HUES64 (cell line): ENCODE results near the gene PGP.
A peak's percentile ranks its signal among the peaks of the same experiment; 100 is the strongest.

Source experiments
- H3K27ac ChIP-seq: 2 replicates; pipeline ENCODE4 v1.7.0; 2013; ENCODE audit warnings: low read depth, low read length, inconsistent platforms
- H3K27me3 ChIP-seq: 2 replicates; pipeline ENCODE4 v1.6.1; 2013; ENCODE audit warnings: mild to moderate bottlenecking, low read length; ENCODE audit not compliant: insufficient read depth
- H3K36me3 ChIP-seq: 2 replicates; pipeline ENCODE4 v1.6.1; 2013; ENCODE audit warnings: mild to moderate bottlenecking, low read length; ENCODE audit not compliant: insufficient read depth
- H3K4me1 ChIP-seq: 2 replicates; pipeline ENCODE4 v1.6.1; 2013; ENCODE audit warnings: mild to moderate bottlenecking, low read length, moderate library complexity; ENCODE audit not compliant: insufficient read depth
- H3K4me3 ChIP-seq: 2 replicates; pipeline ENCODE4 v1.5.1; 2013; ENCODE audit warnings: mild to moderate bottlenecking, low read length, moderate library complexity
- H3K9ac ChIP-seq: 2 replicates; pipeline ENCODE4 v1.6.1; 2013; ENCODE audit warnings: mild to moderate bottlenecking, low read depth, low read length
- H3K9me3 ChIP-seq: 2 replicates; pipeline ENCODE4 v1.6.1; 2013; ENCODE audit warnings: low read depth, low read length; ENCODE audit not compliant: insufficient read depth
- WGBS: fragments of 150-250, 120-280 bp; methylation state at CpG from one replicate; pipeline ENCODE4 v1.1.7; 2013; ENCODE audit warnings: missing lambda C conversion rate; 5-methylcytosine and 5-hydroxymethylcytosine counted together

Gene PGP

GRCh38 chr16:2237102-2237482 is 22.5 kb upstream of the PGP start:
- Histone ChIP-seq H3K4me3 (peak overlapping the region; percentile 46), H3K9ac (no peak overlapping the region; the same call in 1 of the 2 replicates), H3K27me3 (peaks cover 29% of the 10 kb centered on the region), H3K36me3 (peaks cover 30% of the 10 kb centered on the region), H3K9me3 (no peaks in the 10 kb centered on the region), H3K4me1 (no peaks in the 10 kb centered on the region; the same call in 1 of the 2 replicates), H3K27ac (no peak overlapping the region)
- 5% methylated on average over 40 of the region's 40 CpGs for WGBS

DNA sequence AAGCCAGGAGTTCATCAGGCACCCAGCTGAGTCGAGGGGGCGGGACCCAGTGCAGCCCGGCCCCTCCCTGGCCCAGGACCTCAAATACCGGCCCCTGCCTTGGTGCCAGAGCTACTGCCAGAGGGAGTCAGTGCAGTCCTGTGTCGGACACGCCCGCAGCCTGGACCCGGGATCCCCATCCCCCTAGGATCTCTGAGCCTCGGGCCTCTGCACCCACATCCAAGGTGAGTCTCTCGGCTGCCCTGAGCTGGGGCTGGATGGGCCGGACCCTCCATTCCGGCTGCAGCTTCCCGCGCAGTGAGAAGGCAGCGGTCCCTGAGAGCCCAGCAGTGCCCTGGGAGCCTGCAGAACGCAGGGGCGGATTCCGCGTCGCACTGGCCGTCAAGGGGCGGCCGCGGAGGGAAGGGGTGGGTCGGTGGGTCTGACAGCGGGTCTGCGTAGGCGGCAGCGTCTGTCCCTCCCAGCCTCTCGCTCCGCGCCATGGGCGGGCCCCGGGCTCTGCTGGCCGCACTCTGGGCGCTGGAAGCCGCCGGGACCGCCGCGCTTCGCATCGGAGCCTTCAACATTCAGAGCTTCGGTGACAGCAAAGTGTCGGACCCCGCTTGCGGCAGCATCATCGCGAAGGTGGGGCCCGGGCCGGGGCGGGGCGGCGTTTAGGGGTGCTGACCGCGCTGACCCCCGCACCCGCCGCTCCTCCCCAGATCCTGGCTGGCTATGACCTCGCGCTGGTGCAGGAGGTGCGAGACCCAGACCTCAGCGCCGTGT is 21.9 kb upstream of the PGP start, which contains the start of gene DNASE1L2:
DNASE1L2 (plus strand) TSS at position 108 of the 765 bp plus-strand sequence; CDS start at position 481, 373 bp downstream.
- 7% methylated on average over 64 of the region's 64 CpGs for whole genome bisulfite sequencing
- Histone ChIP-seq H3K9ac (peak within 1 kb of the TSS; percentile 26; the same call in 1 of the 2 replicates), H3K9me3 (no peaks in the 10 kb centered on the region), H3K4me1 (no peaks in the 10 kb centered on the region; the same call in 1 of the 2 replicates), H3K36me3 (peaks cover 35% of the 10 kb centered on the region), H3K4me3 (peak within 1 kb of the TSS; percentile 46), H3K27me3 (peaks cover 29% of the 10 kb centered on the region), H3K27ac (no peak within 1 kb of the TSS)

- peaks cover 40% of the 10 kb centered on the region for H3K36me3 ChIP-seq
- H3K27me3 ChIP-seq = peaks cover 29% of the 10 kb centered on the region
- H3K9ac ChIP-seq = no peak overlapping the region
- H3K4me3 ChIP-seq = no peak overlapping the region
- 80% methylated on average over 19 of the region's 19 CpGs for WGBS
- no peaks in the 10 kb centered on the region for H3K9me3 ChIP-seq
- H3K4me1 ChIP-seq = no peaks in the 10 kb centered on the region; the same call in 1 of the 2 replicates
- H3K27ac ChIP-seq = no peak overlapping the region
These were observed 21.2 kb upstream of the PGP start for GRCh38 chr16:2235695-2236336.

GRCh38 chr16:2235234-2235651 is 20.6 kb upstream of the PGP start:
- WGBS = 93% methylated on average over 28 of the region's 28 CpGs
- Histone ChIP-seq H3K27me3 (peaks cover 29% of the 10 kb centered on the region), H3K36me3 (peaks cover 40% of the 10 kb centered on the region), H3K27ac (no peak overlapping the region), H3K9me3 (no peaks in the 10 kb centered on the region), H3K4me3 (no peak overlapping the region), H3K9ac (no peak overlapping the region), H3K4me1 (no peaks in the 10 kb centered on the region; the same call in 1 of the 2 replicates)

DNA sequence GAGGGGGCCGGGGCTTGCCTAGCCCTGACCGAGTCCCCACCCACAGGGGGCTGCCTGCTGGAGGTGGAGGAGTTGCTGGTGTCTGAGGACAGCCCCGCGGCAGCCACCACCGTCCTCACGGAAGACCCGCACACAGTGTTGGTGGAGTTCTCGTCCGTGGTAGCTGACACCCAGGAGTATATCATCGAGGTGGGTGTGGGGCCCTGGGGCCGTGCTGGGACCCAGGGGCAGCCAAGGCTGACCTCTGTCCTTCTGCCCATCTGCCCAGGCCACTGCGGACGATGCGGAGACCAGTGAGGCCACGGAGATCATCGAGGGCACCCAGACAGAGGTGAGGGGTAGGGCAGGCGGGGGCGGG is 20.2 kb upstream of the PGP start:
- H3K36me3 ChIP-seq = peaks cover 44% of the 10 kb centered on the region
- H3K4me3 ChIP-seq = no peak overlapping the region
- H3K27ac ChIP-seq = no peak overlapping the region
- peaks cover 29% of the 10 kb centered on the region for H3K27me3 ChIP-seq
- no peak overlapping the region for H3K9ac ChIP-seq
- no peaks in the 10 kb centered on the region; the same call in 1 of the 2 replicates for H3K4me1 ChIP-seq
- H3K9me3 ChIP-seq = no peaks in the 10 kb centered on the region
- 96% methylated on average over 18 of the region's 18 CpGs for WGBS

- Histone ChIP-seq H3K36me3 (peaks cover 50% of the 10 kb centered on the region), H3K4me3 (no peak overlapping the region), H3K27me3 (peaks cover 29% of the 10 kb centered on the region), H3K4me1 (no peaks in the 10 kb centered on the region; the same call in 1 of the 2 replicates), H3K27ac (no peak overlapping the region), H3K9me3 (no peaks in the 10 kb centered on the region), H3K9ac (no peak overlapping the region)
- WGBS = 96% methylated on average over 51 of the region's 51 CpGs
These were observed 19.5 kb upstream of the PGP start for GRCh38 chr16:2233872-2234812.

- Histone ChIP-seq H3K27me3 (peaks cover 25% of the 10 kb centered on the region), H3K4me1 (no peaks in the 10 kb centered on the region; the same call in 1 of the 2 replicates), H3K36me3 (peaks cover 54% of the 10 kb centered on the region), H3K9me3 (no peaks in the 10 kb centered on the region), H3K27ac (no peak overlapping the region), H3K4me3 (no peak overlapping the region), H3K9ac (no peak overlapping the region)
- 95% methylated on average over 28 of the region's 28 CpGs for WGBS
These were observed 18.6 kb upstream of the PGP start for GRCh38 chr16:2233046-2233775.

GRCh38 chr16:2232094-2232990 is 17.7 kb upstream of the PGP start:
- Histone ChIP-seq H3K27ac (no peak overlapping the region), H3K27me3 (peaks cover 17% of the 10 kb centered on the region), H3K9ac (no peak overlapping the region), H3K4me1 (no peaks in the 10 kb centered on the region; the same call in 1 of the 2 replicates), H3K36me3 (peaks cover 56% of the 10 kb centered on the region), H3K4me3 (no peak overlapping the region), H3K9me3 (no peaks in the 10 kb centered on the region)
- 92% methylated on average over 41 of the region's 41 CpGs for WGBS

- no peaks in the 10 kb centered on the region for H3K4me1 ChIP-seq
- H3K9me3 ChIP-seq = no peaks in the 10 kb centered on the region
- no peak overlapping the region for H3K27ac ChIP-seq
- 94% methylated on average over 29 of the region's 29 CpGs for WGBS
- peaks cover 60% of the 10 kb centered on the region for H3K36me3 ChIP-seq
- H3K4me3 ChIP-seq = no peak overlapping the region
- no peak overlapping the region for H3K9ac ChIP-seq
- peaks cover 6% of the 10 kb centered on the region for H3K27me3 ChIP-seq
These were observed 16.6 kb upstream of the PGP start for GRCh38 chr16:2231016-2231931.
